ENCODE measurements around the gene RFX6. TPM values are rescaled to one million over a fixed set of nuclear protein-coding genes. Genes with fewer than 3 reads are reported as not detected.

Gene RFX6
- polyA plus RNA-seq, 3 donors: 0.07 TPM; not detected in 2

GRCh38 chr6:116966675-116967576 is 89.9 kb downstream of the RFX6 start:
- DNase-seq (ENCODE audit: low read depth in 3 of 3, low spot score in 2 of 3): no peak

- DNase-seq (ENCODE audit: low read depth in 3 of 3, low spot score in 2 of 3): peak in 1 of 3 donors; percentile 41
Measured at GRCh38 chr6:116969211-116969863, 92.3 kb downstream of the RFX6 start.

GRCh38 chr6:116971959-116972358 is 94.9 kb downstream of the RFX6 start:
- DNase-seq (ENCODE audit: low read depth in 3 of 3, low spot score in 2 of 3): peak in 1 of 3 donors; percentile 7

GRCh38 chr6:116973976-116974375 is 96.9 kb downstream of the RFX6 start:
- no peak for DNase-seq (ENCODE audit: low read depth in 3 of 3, low spot score in 2 of 3)

GRCh38 chr6:116974526-116975316 is 97.7 kb downstream of the RFX6 start:
- no peak for DNase-seq (ENCODE audit: low read depth in 3 of 3, low spot score in 2 of 3)

GRCh38 chr6:116975600-116975999 is 98.6 kb downstream of the RFX6 start:
- no peak for DNase-seq (ENCODE audit: low read depth in 3 of 3, low spot score in 2 of 3)

GRCh38 chr6:116979560-116979959 is 102.5 kb downstream of the RFX6 start:
- no peak for DNase-seq (ENCODE audit: low read depth in 3 of 3, low spot score in 2 of 3)

Other genes starting within 250 kb of the RFX6 start
- gene ZUP1, start 208.5 kb upstream of the RFX6 start, polyA plus RNA-seq (ENCODE audit: insufficient read length in 3 of 3): 10 to 100 TPM; 14.0 to 16.0 (median 15.4) TPM
- 10 to 100 TPM; 17.9 to 24.4 (median 23.8) TPM for gene KPNA5, start 196.0 kb upstream of the RFX6 start, polyA plus RNA-seq (ENCODE audit: insufficient read length in 3 of 3)
- gene FAM162B, start 111.5 kb upstream of the RFX6 start, polyA plus RNA-seq (ENCODE audit: insufficient read length in 3 of 3): 1 to 10 TPM; 4.1 to 8.5 (median 8.0) TPM
- gene GPRC6A, start 48.2 kb upstream of the RFX6 start, polyA plus RNA-seq (ENCODE audit: insufficient read length in 3 of 3): under 1 TPM; 0.32 to 0.51 (median 0.32) TPM

Data from right renal cortex interstitium (tissue), 3 donors.